HG03457 (cell line): ENCODE data around the gene LY9.

Source experiments
- ATAC-seq: cut with Tn5 transposase; IDR thresholded peaks from one replicate; pipeline ENCODE4 v1.9.1; 2021; ENCODE audit warnings: moderate number of reproducible peaks; ENCODE audit not compliant: unreplicated experiment

The LY9 gene

GRCh38 chr1:160834945-160835565, 39.1 kb downstream of the LY9 start:
- no peak for ATAC-seq

- no peak for ATAC-seq
Observed at GRCh38 chr1:160835751-160836150, 39.8 kb downstream of the LY9 start.

- ATAC-seq: no peak
Observed at GRCh38 chr1:160836561-160836960, 40.6 kb downstream of the LY9 start.

- ATAC-seq: no peak
Observed at GRCh38 chr1:160836981-160837557, 41.1 kb downstream of the LY9 start.

GRCh38 chr1:160837558-160838205, 41.7 kb downstream of the LY9 start:
- peak; percentile 67 for ATAC-seq

GRCh38 chr1:160838888-160839287, 42.9 kb downstream of the LY9 start:
- no peak for ATAC-seq

GRCh38 chr1:160839746-160840145, 43.8 kb downstream of the LY9 start:
- ATAC-seq: no peak

- no peak for ATAC-seq
Observed at GRCh38 chr1:160841079-160841478, 45.1 kb downstream of the LY9 start.

GRCh38 chr1:160844447-160845232, 48.7 kb downstream of the LY9 start:
- no peak for ATAC-seq

GRCh38 chr1:160846281-160846680, 50.3 kb downstream of the LY9 start:
- ATAC-seq: no peak

- no peak for ATAC-seq
Observed at GRCh38 chr1:160850541-160850940, 54.6 kb downstream of the LY9 start.

- no peak for ATAC-seq
Observed at GRCh38 chr1:160850993-160851392, 55.0 kb downstream of the LY9 start.

GRCh38 chr1:160853014-160853413, 57.0 kb downstream of the LY9 start:
- no peak for ATAC-seq

- ATAC-seq: no peak
Observed at GRCh38 chr1:160853754-160854153, 57.8 kb downstream of the LY9 start.

- ATAC-seq: peak; percentile 70
Observed at GRCh38 chr1:160855181-160855981, 59.4 kb downstream of the LY9 start.

GRCh38 chr1:160858097-160858496, 62.1 kb downstream of the LY9 start:
- ATAC-seq: no peak

GRCh38 chr1:160858507-160858906, 62.5 kb downstream of the LY9 start:
- ATAC-seq: no peak

GRCh38 chr1:160859166-160859565, 63.2 kb downstream of the LY9 start:
- no peak for ATAC-seq

GRCh38 chr1:160860840-160861505, 65.0 kb downstream of the LY9 start:
- no peak for ATAC-seq
